ENCODE results near the gene BACE1. TPM values are rescaled to one million over a fixed set of nuclear protein-coding genes. Genes with fewer than 3 reads are reported as not detected.

The BACE1 gene
- total RNA-seq, 1 donor from 2014 or later: 8.2 TPM

- Mint-ChIP-seq H3K4me1 (peaks cover under 1% of the 10 kb centered on the region), H3K27me3 (ENCODE audit: insufficient read depth, low read depth) (peaks cover 3% of the 10 kb centered on the region), H3K36me3 (no peaks in the 10 kb centered on the region), H3K27ac (no peak overlapping the region), H3K9me3 (no peaks in the 10 kb centered on the region), H3K4me3 (no peak overlapping the region)
- TF ChIP-seq CTCF (IDR thresholded peaks at IDR 0.05) (no peak), EZH2 (IDR thresholded peaks at IDR 0.05) (no peak), EZH2phosphoT487 (IDR thresholded peaks at IDR 0.05) (no peak)
- Histone ChIP-seq H3K27ac (no peak overlapping the region), H3K9me3 (ENCODE audit: low read depth) (no peaks in the 10 kb centered on the region), H4K20me1 (ENCODE audit: low read depth) (no peaks in the 10 kb centered on the region), H3K4me2 (no peak overlapping the region), H3F3A (ENCODE audit: low read depth) (no peaks in the 10 kb centered on the region), H3K4me1 (no peaks in the 10 kb centered on the region), H3K27me3 (no peaks in the 10 kb centered on the region), H3K79me2 (ENCODE audit: low read depth) (no peaks in the 10 kb centered on the region), H3K9ac (no peak overlapping the region), H2AFZ (replicated peaks) (no peak overlapping the region), H3K4me3 (no peak overlapping the region), H3K36me3 (no peaks in the 10 kb centered on the region)
- no peak for DNase-seq (ENCODE audit: low spot score)
Observed at GRCh38 chr11:117309310-117309709, 6.7 kb downstream of the BACE1 start.

- Histone ChIP-seq H3K79me2 (ENCODE audit: low read depth) (no peaks in the 10 kb centered on the region), H3K9me3 (ENCODE audit: low read depth) (no peaks in the 10 kb centered on the region), H3K27ac (no peak overlapping the region), H3K36me3 (no peaks in the 10 kb centered on the region), H3K27me3 (no peaks in the 10 kb centered on the region), H3K4me1 (peaks cover 9% of the 10 kb centered on the region), H3K4me3 (no peak overlapping the region), H3F3A (ENCODE audit: low read depth) (peaks cover 11% of the 10 kb centered on the region), H2AFZ (replicated peaks) (no peak overlapping the region), H3K4me2 (no peak overlapping the region), H3K9ac (no peak overlapping the region), H4K20me1 (ENCODE audit: low read depth) (no peaks in the 10 kb centered on the region)
- Mint-ChIP-seq H3K4me1 (peaks cover 9% of the 10 kb centered on the region), H3K36me3 (no peaks in the 10 kb centered on the region), H3K9me3 (no peaks in the 10 kb centered on the region), H3K27me3 (ENCODE audit: insufficient read depth, low read depth) (peaks cover 11% of the 10 kb centered on the region), H3K27ac (no peak overlapping the region), H3K4me3 (no peak overlapping the region)
- DNase-seq (ENCODE audit: low spot score): no peak
- TF ChIP-seq EZH2 (IDR thresholded peaks at IDR 0.05) (no peak), CTCF (IDR thresholded peaks at IDR 0.05) (no peak), EZH2phosphoT487 (IDR thresholded peaks at IDR 0.05) (no peak)
Observed at GRCh38 chr11:117305145-117305544, 10.9 kb downstream of the BACE1 start.

GRCh38 chr11:117303646-117304315, 12.3 kb downstream of the BACE1 start:
- Mint-ChIP-seq H3K4me3 (no peak overlapping the region), H3K9me3 (no peaks in the 10 kb centered on the region), H3K36me3 (no peaks in the 10 kb centered on the region), H3K27me3 (ENCODE audit: insufficient read depth, low read depth) (peaks cover 11% of the 10 kb centered on the region), H3K27ac (no peak overlapping the region), H3K4me1 (peaks cover 22% of the 10 kb centered on the region)
- no peak overlapping the region for H3K4me2 ChIP-seq
- H3K36me3 ChIP-seq: no peaks in the 10 kb centered on the region
- H3K27ac ChIP-seq: no peak overlapping the region
- H3K27me3 ChIP-seq: no peaks in the 10 kb centered on the region
- no peak overlapping the region for H3K9ac ChIP-seq
- peaks cover 24% of the 10 kb centered on the region for H3F3A ChIP-seq (ENCODE audit: low read depth)
- no peak overlapping the region for H3K4me3 ChIP-seq
- no peak for DNase-seq (ENCODE audit: low spot score)
- H3K79me2 ChIP-seq (ENCODE audit: low read depth): no peaks in the 10 kb centered on the region
- H4K20me1 ChIP-seq (ENCODE audit: low read depth): no peaks in the 10 kb centered on the region
- H3K4me1 ChIP-seq: peaks cover 22% of the 10 kb centered on the region
- H2AFZ ChIP-seq (replicated peaks): no peak overlapping the region
- H3K9me3 ChIP-seq (ENCODE audit: low read depth): no peaks in the 10 kb centered on the region
- TF ChIP-seq CTCF (IDR thresholded peaks at IDR 0.05): no peak
- TF ChIP-seq EZH2 (IDR thresholded peaks at IDR 0.05): no peak
- TF ChIP-seq EZH2phosphoT487 (IDR thresholded peaks at IDR 0.05): no peak

Measured in neural progenitor cell (in vitro differentiated cells).